ENCODE results near the gene ZNF205.
A peak's percentile ranks its signal among the peaks of the same experiment; 100 is the strongest.

The ZNF205 gene

DNA sequence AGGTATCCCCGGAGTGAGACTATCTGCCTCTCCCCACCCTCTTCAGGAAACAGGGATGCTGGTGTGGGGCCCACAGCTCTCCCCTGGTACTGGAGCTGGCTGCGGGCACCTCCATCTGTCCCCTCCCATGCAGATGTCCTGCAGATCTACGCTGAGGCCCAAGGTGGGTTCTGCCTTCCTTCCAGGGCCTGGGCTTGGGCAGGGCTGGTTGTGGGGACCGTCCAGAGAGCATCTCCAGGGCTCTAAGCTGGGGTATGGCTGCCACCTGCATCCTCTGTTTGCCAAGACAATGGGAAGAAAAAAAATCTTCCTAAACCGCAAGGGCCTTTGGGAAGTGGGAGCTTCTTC is 35.3 kb downstream of the ZNF205 start:
- Histone ChIP-seq H3K4me2 (ENCODE audit: low read length) (no peak overlapping the region), H3K9me3 (replicated peaks; ENCODE audit: low read length) (no peaks in the 10 kb centered on the region), H3K36me3 (ENCODE audit: insufficient read depth, low read length) (peaks cover 2% of the 10 kb centered on the region), H3K9ac (ENCODE audit: low read depth, low read length) (no peak overlapping the region), H3K4me3 (ENCODE audit: low read length) (no peak overlapping the region), H3K27me3 (ENCODE audit: control insufficient read depth, insufficient read depth, low read length) (no peaks in the 10 kb centered on the region), H3K4me1 (ENCODE audit: control insufficient read depth, insufficient read depth, low read length) (peaks cover 15% of the 10 kb centered on the region)

- H3K9me3 ChIP-seq (replicated peaks; ENCODE audit: low read length) = no peaks in the 10 kb centered on the region
- H3K4me1 ChIP-seq (ENCODE audit: control insufficient read depth, insufficient read depth, low read length) = peaks cover 15% of the 10 kb centered on the region
Measured at GRCh38 chr16:3148256-3149192, 36.1 kb downstream of the ZNF205 start.

DNA sequence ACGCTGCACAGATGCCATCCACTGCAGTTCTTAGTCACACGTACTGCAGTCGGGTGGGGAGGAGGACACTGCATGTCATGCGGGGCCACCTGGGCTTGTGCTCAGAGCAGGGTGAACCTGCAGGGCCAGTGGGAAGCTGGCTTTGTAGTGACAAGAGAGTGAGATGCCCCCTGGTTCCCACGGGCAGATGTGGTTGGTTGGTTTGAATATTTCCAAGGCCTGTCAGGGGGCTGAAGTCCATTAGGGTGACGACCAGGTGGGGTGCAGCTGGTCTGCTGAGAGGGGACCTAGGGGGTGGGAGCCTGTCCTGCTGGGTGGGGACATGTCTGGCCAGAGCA is 36.8 kb downstream of the ZNF205 start:
- no peaks in the 10 kb centered on the region for H3K36me3 ChIP-seq (ENCODE audit: insufficient read depth, low read length)
- no peaks in the 10 kb centered on the region for H3K9me3 ChIP-seq (replicated peaks; ENCODE audit: low read length)
- H3K4me2 ChIP-seq (ENCODE audit: low read length) = peak overlapping the region; percentile 100
- H3K4me3 ChIP-seq (ENCODE audit: low read length) = peak overlapping the region; percentile 90
- peak overlapping the region; percentile 93 for H3K9ac ChIP-seq (ENCODE audit: low read depth, low read length)
- peaks cover 15% of the 10 kb centered on the region for H3K4me1 ChIP-seq (ENCODE audit: control insufficient read depth, insufficient read depth, low read length)
- no peaks in the 10 kb centered on the region for H3K27me3 ChIP-seq (ENCODE audit: control insufficient read depth, insufficient read depth, low read length)

More at GRCh38 chr16:3148256-3149192, 36.1 kb downstream of the ZNF205 start:
- H3K36me3 ChIP-seq (ENCODE audit: insufficient read depth, low read length) = no peaks in the 10 kb centered on the region
- H3K4me3 ChIP-seq (ENCODE audit: low read length) = no peak overlapping the region
- no peak overlapping the region for H3K4me2 ChIP-seq (ENCODE audit: low read length)
- no peaks in the 10 kb centered on the region for H3K27me3 ChIP-seq (ENCODE audit: control insufficient read depth, insufficient read depth, low read length)
- no peak overlapping the region for H3K9ac ChIP-seq (ENCODE audit: low read depth, low read length)

DNA sequence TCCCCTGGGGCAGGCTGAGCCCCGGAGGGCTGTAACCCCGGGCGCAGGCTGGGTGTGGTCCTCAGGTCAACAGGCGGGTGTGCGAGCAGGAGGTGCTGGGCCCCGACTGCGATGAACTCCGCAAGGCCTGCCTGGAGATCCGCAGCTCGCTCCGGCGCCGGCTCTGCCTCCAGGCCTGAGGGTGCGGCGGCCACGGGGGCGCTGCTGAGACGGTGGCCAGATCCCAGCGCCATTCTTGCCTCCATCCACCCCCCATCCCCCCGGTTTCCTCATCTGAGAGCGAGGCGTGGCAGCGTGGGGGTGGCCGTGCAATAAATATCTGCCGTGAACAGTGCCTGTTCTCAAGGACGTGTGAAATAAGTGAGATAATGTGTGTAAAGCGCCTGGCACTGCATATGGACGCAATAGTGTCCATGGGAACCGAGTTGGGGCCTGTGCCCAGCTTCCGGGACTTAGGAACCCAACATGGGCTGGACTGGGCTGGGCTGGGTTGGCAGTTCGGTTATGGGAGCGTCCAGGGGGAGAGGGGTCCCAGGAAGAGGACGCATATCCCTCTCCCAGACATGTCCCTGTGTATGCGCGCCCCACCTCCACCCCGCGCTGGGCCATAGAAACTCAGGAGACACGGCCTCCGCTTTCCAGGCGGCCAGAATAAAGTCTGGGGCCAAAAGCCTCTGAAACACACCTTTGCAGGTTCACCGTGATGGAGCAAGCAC is 37.4 kb downstream of the ZNF205 start:
- Histone ChIP-seq H3K27me3 (ENCODE audit: control insufficient read depth, insufficient read depth, low read length) (no peaks in the 10 kb centered on the region), H3K4me3 (ENCODE audit: low read length) (peak overlapping the region; percentile 90), H3K9ac (ENCODE audit: low read depth, low read length) (peak overlapping the region; percentile 93)

GRCh38 chr16:3150346-3151218 is 38.2 kb downstream of the ZNF205 start:
- H3K4me1 ChIP-seq (ENCODE audit: control insufficient read depth, insufficient read depth, low read length) = peaks cover 15% of the 10 kb centered on the region
- no peaks in the 10 kb centered on the region for H3K27me3 ChIP-seq (ENCODE audit: control insufficient read depth, insufficient read depth, low read length)
- peak overlapping the region; percentile 90 for H3K4me3 ChIP-seq (ENCODE audit: low read length)
- no peaks in the 10 kb centered on the region for H3K36me3 ChIP-seq (ENCODE audit: insufficient read depth, low read length)
- H3K4me2 ChIP-seq (ENCODE audit: low read length) = peak overlapping the region; percentile 100
- H3K9ac ChIP-seq (ENCODE audit: low read depth, low read length) = peak overlapping the region; percentile 93
- H3K9me3 ChIP-seq (replicated peaks; ENCODE audit: low read length) = no peaks in the 10 kb centered on the region

More for the DNA sequence above, 37.4 kb downstream of the ZNF205 start:
- H3K4me1 ChIP-seq (ENCODE audit: control insufficient read depth, insufficient read depth, low read length) = peaks cover 15% of the 10 kb centered on the region
- no peaks in the 10 kb centered on the region for H3K36me3 ChIP-seq (ENCODE audit: insufficient read depth, low read length)
- H3K4me2 ChIP-seq (ENCODE audit: low read length) = peak overlapping the region; percentile 100
- no peaks in the 10 kb centered on the region for H3K9me3 ChIP-seq (replicated peaks; ENCODE audit: low read length)

DNA sequence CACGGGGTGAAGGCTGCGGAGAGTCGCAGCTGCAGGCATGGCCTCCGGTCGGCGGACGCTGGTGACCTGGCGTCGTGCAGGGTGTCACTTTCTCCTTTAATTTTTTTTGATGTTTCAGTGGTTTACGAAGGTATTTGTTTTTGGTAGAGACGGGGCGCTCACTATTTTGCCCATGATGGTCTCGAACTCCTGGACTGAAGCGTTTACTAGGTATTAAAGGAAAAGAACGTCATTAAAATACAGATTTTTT is 39.6 kb downstream of the ZNF205 start:
- Histone ChIP-seq H3K4me3 (ENCODE audit: low read length) (peak overlapping the region; percentile 71), H3K4me1 (ENCODE audit: control insufficient read depth, insufficient read depth, low read length) (peaks cover 15% of the 10 kb centered on the region), H3K27me3 (ENCODE audit: control insufficient read depth, insufficient read depth, low read length) (no peaks in the 10 kb centered on the region), H3K9ac (ENCODE audit: low read depth, low read length) (no peak overlapping the region), H3K4me2 (ENCODE audit: low read length) (peak overlapping the region; percentile 84), H3K9me3 (replicated peaks; ENCODE audit: low read length) (no peaks in the 10 kb centered on the region), H3K36me3 (ENCODE audit: insufficient read depth, low read length) (no peaks in the 10 kb centered on the region)

GRCh38 chr16:3152277-3152990 is 40.0 kb downstream of the ZNF205 start:
- Histone ChIP-seq H3K36me3 (ENCODE audit: insufficient read depth, low read length) (no peaks in the 10 kb centered on the region), H3K9me3 (replicated peaks; ENCODE audit: low read length) (no peaks in the 10 kb centered on the region), H3K9ac (ENCODE audit: low read depth, low read length) (peak overlapping the region; percentile 23), H3K27me3 (ENCODE audit: control insufficient read depth, insufficient read depth, low read length) (no peaks in the 10 kb centered on the region), H3K4me1 (ENCODE audit: control insufficient read depth, insufficient read depth, low read length) (peaks cover 15% of the 10 kb centered on the region), H3K4me3 (ENCODE audit: low read length) (peak overlapping the region; percentile 71), H3K4me2 (ENCODE audit: low read length) (peak overlapping the region; percentile 84)

- no peak overlapping the region for H3K9ac ChIP-seq (ENCODE audit: low read depth, low read length)
- H3K4me1 ChIP-seq (ENCODE audit: control insufficient read depth, insufficient read depth, low read length) = peaks cover 19% of the 10 kb centered on the region
- no peak overlapping the region for H3K4me2 ChIP-seq (ENCODE audit: low read length)
- H3K4me3 ChIP-seq (ENCODE audit: low read length) = no peak overlapping the region
- no peaks in the 10 kb centered on the region for H3K27me3 ChIP-seq (ENCODE audit: control insufficient read depth, insufficient read depth, low read length)
- no peaks in the 10 kb centered on the region for H3K36me3 ChIP-seq (ENCODE audit: insufficient read depth, low read length)
- H3K9me3 ChIP-seq (replicated peaks; ENCODE audit: low read length) = no peaks in the 10 kb centered on the region
Measured at GRCh38 chr16:3152991-3153368, 40.6 kb downstream of the ZNF205 start.

GRCh38 chr16:3155181-3155580 is 42.8 kb downstream of the ZNF205 start:
- no peak overlapping the region for H3K9ac ChIP-seq (ENCODE audit: low read depth, low read length)
- H3K4me2 ChIP-seq (ENCODE audit: low read length) = no peak overlapping the region
- peaks cover 15% of the 10 kb centered on the region for H3K4me1 ChIP-seq (ENCODE audit: control insufficient read depth, insufficient read depth, low read length)
- no peaks in the 10 kb centered on the region for H3K27me3 ChIP-seq (ENCODE audit: control insufficient read depth, insufficient read depth, low read length)
- no peak overlapping the region for H3K4me3 ChIP-seq (ENCODE audit: low read length)
- H3K36me3 ChIP-seq (ENCODE audit: insufficient read depth, low read length) = no peaks in the 10 kb centered on the region
- no peaks in the 10 kb centered on the region for H3K9me3 ChIP-seq (replicated peaks; ENCODE audit: low read length)

DNA sequence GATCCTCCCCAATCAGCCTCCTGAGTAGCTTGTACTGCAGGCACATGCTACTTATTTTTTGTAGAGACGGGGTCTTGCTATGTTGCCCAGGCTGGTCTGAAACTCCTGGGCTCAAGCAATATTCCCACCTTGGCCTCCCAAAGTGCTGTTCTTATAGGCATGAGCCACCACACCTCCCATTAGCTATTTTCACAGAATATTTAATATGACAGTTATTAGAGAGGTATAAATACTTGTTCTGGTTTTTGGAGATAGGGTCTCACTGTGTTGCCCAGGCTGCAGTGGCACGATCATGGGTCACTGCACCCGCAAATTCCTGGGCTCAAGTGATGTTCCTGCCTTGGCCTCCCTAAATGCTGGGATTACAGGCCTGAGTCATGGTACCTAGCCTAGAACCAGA is 43.6 kb downstream of the ZNF205 start:
- Histone ChIP-seq H3K9me3 (replicated peaks; ENCODE audit: low read length) (no peaks in the 10 kb centered on the region), H3K36me3 (ENCODE audit: insufficient read depth, low read length) (no peaks in the 10 kb centered on the region), H3K4me2 (ENCODE audit: low read length) (no peak overlapping the region), H3K27me3 (ENCODE audit: control insufficient read depth, insufficient read depth, low read length) (no peaks in the 10 kb centered on the region), H3K9ac (ENCODE audit: low read depth, low read length) (no peak overlapping the region), H3K4me1 (ENCODE audit: control insufficient read depth, insufficient read depth, low read length) (peaks cover 12% of the 10 kb centered on the region), H3K4me3 (ENCODE audit: low read length) (no peak overlapping the region)

All from skeletal muscle satellite cell (primary cell).